ENCODE measurements around the gene PCCA.
"Not testable (repeated sequence)": the region's sequence is repeated elsewhere in the genome, so short reads cannot be mapped to it uniquely, and the experiment has no call there.

PCCA gene

DNA sequence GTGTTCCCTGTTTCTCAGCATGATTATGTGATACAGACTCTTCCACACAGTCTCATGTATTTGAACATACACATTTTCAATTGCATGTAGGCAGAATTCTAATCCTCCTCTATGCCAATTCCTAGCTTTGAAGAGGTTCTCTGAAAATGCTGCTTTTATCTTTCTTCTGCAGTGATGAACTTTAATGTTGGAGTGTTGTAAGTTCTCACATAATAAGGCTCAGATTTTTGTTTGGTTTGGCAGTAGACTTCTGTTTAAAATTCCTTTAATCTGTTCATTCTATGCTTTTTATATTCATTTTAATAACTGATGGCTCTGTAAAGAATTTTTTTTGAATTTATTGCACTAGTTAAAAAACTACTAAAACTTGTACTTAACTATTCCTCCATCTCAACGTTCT, 273.9 kb downstream of the PCCA start:
- no peak for DNase-seq (ENCODE audit: low spot score)

GRCh38 chr13:100363285-100363711, 274.4 kb downstream of the PCCA start:
- no peak for DNase-seq (ENCODE audit: low spot score)

- DNase-seq (ENCODE audit: low spot score), result no peak
Measured at GRCh38 chr13:100363874-100364273, 275.0 kb downstream of the PCCA start.

DNA sequence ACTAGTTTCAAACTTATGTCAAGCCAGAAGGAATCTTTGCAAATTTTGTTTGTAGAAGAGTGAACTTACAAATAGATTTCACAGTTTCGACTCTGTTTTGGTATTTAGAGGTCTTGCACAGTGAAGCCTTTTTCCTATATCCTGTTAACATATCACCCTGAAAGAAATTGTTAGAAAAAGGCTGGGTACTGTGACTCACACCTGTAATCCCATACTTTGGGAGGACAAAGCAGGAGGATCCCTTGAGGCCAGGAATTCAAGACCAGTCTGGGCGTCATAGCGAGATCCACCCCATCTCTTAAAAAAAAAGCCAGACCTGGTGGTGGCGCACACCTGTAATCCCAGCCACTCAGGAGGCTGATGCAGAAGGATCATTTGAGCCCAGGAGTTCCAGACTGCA, 275.7 kb downstream of the PCCA start:
- DNase-seq (ENCODE audit: low spot score), result no peak

DNA sequence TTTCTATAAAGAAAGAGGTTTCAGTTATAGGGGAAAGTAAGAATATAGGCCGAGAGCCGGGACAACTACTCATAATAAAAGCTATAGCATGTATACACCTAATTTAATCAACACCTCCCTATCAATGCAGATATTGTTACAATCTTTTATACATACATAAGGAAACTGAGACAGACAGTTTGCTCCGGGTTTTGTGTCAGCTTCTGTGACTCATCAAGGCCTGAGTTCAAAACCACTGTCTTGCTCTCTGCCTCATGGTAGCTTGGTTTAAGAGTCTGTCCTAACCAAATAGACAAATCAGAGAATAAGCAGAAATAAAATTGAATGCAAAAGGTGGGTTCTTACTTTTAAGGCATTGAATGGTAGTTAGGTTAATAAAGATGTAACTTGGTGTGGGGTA, 276.8 kb downstream of the PCCA start:
- no peak for DNase-seq (ENCODE audit: low spot score)

DNA sequence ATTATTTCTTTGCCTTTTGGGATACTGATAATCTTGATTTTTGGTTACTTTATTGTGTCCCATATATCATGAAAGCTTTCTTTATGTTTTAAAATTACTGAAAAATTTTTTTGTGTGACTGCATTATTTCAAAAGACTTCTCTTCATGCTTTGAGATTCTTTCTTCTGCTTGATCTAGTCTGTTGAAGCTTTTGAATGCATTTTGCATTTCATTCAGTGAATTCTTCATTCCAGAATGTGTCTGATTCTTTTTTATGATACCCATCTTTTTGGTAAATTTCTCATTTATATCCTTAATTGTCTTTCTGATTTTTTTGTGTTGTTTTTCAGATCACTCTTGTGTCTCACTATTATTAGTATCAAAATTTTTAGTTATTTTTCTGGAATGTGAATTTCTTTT, 289.6 kb downstream of the PCCA start:
- no peak for DNase-seq (ENCODE audit: low spot score)

GRCh38 chr13:100381595-100382224, 292.8 kb downstream of the PCCA start:
- DNase-seq (ENCODE audit: low spot score), result no peak

GRCh38 chr13:100382785-100383184, 293.9 kb downstream of the PCCA start:
- DNase-seq (ENCODE audit: low spot score), result no peak

DNA sequence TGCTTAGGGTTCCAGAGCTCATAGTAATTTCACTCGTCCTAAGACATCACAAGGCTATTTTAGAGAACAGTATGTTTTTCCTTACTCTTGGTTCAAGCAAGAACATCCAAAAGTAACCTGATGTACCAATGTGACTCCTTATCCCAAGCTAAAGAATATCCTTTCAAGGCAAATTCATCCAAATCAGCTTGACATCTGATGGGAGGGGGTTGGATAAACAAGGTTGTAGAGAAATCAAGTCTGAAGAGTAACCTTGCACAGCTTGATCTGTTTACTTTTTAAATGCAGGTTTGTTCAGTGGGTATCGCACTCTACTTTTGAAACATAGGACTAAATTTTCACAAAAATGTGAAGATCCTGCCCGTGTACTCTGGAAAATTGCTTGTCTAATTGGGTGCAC, 298.5 kb downstream of the PCCA start:
- DNase-seq (ENCODE audit: low spot score), result no peak

- DNase-seq (ENCODE audit: low spot score), result not testable (repeated sequence)
Measured at GRCh38 chr13:100388150-100388549, 299.3 kb downstream of the PCCA start.

DNA sequence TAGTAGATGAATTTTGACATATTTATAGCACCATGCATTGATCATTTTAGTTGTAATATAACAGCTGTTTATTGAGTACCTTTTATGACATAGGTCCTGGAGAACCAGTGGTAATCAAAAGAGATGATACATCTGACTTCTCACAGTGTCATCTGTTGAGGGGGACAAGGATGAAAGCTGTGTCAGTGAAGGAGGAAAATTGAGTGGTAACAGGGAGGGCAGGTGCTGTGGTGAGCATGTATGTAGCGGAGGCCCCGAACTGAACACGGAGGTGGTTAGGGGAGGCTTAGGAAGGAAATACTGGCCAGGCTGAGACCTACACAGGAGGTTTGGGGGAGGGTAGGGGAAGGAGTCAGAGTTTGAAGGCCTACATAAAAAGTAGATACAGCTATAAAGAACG, 300.0 kb downstream of the PCCA start:
- no peak for DNase-seq (ENCODE audit: low spot score)

GRCh38 chr13:100389617-100390016, 300.7 kb downstream of the PCCA start:
- no peak for DNase-seq (ENCODE audit: low spot score)

GRCh38 chr13:100392709-100393630, 304.1 kb downstream of the PCCA start:
- DNase-seq (ENCODE audit: low spot score), result peak; percentile 95

GRCh38 chr13:100394005-100394695, 305.3 kb downstream of the PCCA start:
- no peak for DNase-seq (ENCODE audit: low spot score)

- DNase-seq (ENCODE audit: low spot score), result no peak
Measured at GRCh38 chr13:100395698-100396373, 306.9 kb downstream of the PCCA start.

- DNase-seq (ENCODE audit: low spot score), result no peak
Measured at GRCh38 chr13:100396776-100397175, 307.9 kb downstream of the PCCA start.

- no peak for DNase-seq (ENCODE audit: low spot score)
Measured at GRCh38 chr13:100397627-100398026, 308.7 kb downstream of the PCCA start.

GRCh38 chr13:100398360-100398759, 309.5 kb downstream of the PCCA start:
- DNase-seq (ENCODE audit: low spot score), result no peak

DNA sequence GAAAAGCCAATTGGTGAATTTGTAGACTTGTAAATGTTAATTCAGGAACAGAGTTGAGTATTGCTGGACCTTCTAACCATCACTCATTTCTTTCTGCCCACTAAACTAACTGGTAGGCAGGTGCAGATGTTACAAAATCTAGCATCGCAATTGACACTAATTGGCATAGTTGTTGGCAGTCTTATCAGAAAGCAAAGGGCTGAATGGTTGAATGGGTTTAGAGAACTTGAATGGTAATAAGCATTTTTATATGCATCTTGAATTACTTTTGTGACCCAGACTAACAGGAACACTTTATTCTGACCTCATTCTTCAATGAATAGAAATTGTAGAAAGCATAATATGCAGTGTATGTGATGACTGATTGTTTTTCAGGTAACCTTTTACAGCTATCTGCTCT, 310.6 kb downstream of the PCCA start:
- no peak for DNase-seq (ENCODE audit: low spot score)

DNA sequence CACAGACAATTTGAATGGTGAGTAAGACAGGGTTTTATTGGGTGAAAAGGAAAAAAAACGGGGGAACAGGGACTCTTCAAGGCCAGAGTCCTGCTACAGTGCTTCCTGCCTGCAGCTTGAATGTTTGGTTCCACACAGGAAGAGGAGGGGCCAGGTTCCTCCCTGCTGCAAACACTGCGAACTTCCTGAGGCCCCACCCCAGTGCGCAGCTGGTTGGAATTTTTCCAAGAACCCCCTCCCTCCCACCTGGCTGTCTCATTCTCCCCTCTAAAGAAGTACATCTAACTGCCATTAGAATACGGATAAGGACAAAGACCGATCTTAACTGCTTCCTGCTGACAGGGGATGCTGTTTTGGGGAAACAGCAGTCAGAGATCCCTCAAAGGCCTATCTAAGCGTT, 314.8 kb downstream of the PCCA start:
- DNase-seq (ENCODE audit: low spot score), result no peak

DNA sequence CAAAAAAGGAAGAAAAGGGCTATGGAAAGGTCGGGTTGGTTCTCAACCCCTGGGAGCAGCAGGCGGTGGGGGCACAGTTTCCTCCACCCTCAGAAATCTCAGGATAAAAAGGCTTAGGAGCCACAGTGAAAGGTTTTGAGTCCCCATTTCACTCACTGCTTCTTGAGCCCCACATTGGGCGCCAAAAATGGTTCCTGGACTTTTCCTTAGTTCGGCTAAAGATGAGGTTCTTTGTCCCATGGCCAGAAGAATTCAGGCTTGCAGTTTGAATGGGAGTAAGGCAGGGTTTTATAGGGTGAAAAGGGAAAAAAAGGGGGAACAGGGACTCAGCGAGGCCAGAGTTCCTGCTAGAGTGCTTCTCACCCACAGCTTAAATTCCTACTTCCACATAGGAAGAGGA, 320.2 kb downstream of the PCCA start:
- DNase-seq (ENCODE audit: low spot score), result no peak

DNA sequence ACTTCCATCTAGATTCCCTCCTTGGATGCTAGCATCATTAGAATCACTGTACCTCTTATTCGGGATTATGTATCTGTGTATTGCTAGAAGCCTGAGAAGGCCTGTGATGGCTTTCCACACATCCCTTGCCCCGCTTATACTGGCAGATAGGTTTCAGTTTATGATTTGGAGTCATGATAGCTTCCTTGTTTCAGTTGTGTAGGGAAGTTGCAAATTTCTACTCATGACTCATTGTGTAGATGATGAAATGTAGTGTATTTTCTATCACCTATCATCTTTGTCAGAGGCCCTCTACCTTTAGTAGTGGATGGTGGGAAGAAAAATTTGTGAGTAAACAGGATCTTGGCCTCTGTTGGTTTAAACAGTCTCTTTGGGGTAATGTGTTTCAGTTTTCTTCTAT, 334.5 kb downstream of the PCCA start:
- no peak for DNase-seq (ENCODE audit: low spot score)
